ENCODE results near the gene SLC5A5. TPM values are rescaled to one million over a fixed set of nuclear protein-coding genes. Genes with fewer than 3 reads are reported as not detected.

Gene SLC5A5
- polyA plus RNA-seq, 1 of the 3 experiments (the other 2 are of a cell fraction), result 0.02 TPM

GRCh38 chr19:17832443-17833208 is 39.1 kb upstream of the SLC5A5 start:
- no peak overlapping the region for H3K27ac ChIP-seq (ENCODE audit: low read depth in 2 of 2, low read length in 1 of 2)
- no peak overlapping the region for H3K4me3 ChIP-seq (ENCODE audit: low read depth in 2 of 2, low read length in 1 of 2)
- 85% methylated on average over 5 of the region's 17 CpGs for WGBS (ENCODE audit: low lambda C conversion rate)
- no peaks in the 10 kb centered on the region for H3K79me2 ChIP-seq (ENCODE audit: insufficient read depth)
- no peaks in the 10 kb centered on the region for H3K36me3 ChIP-seq (replicated peaks in 1 of 2; ENCODE audit: control insufficient read depth in 1 of 2, insufficient read depth in 2 of 2, low read length in 1 of 2)
- H3K9me2 ChIP-seq, result no peaks in the 10 kb centered on the region
- H3K9me3 ChIP-seq, result no peaks in the 10 kb centered on the region
- H3K4me1 ChIP-seq (ENCODE audit: control insufficient read depth in 1 of 2, insufficient read depth in 2 of 2, low read depth in 1 of 2, low read length in 1 of 2), result peaks cover 0 to 8% of the 10 kb centered on the region in 2 experiments; a peak in 1 of 4 replicates
- TF ChIP-seq TAF1 (IDR thresholded peaks at IDR 0.05; ENCODE audit: borderline replicate concordance, low read depth, low read length) (no peak), FOXM1 (IDR thresholded peaks at IDR 0.05; ENCODE audit: low read depth) (no peak), SIN3A (IDR thresholded peaks at IDR 0.05; ENCODE audit: borderline replicate concordance, low read depth, low read length) (no peak), NFIC (IDR thresholded peaks at IDR 0.05; ENCODE audit: borderline replicate concordance) (no peak), EZH2phosphoT487 (IDR thresholded peaks at IDR 0.05; ENCODE audit: borderline replicate concordance, low read depth) (no peak), ZBTB33 (IDR thresholded peaks at IDR 0.05; ENCODE audit: borderline replicate concordance, low read depth) (no peak), USF1 (IDR thresholded peaks at IDR 0.05; ENCODE audit: borderline replicate concordance, low read depth) (no peak)
- no peak overlapping the region for H3K9ac ChIP-seq
- no peak for DNase-seq
- POLR2A ChIA-PET, result no interaction called here
- CTCF ChIA-PET, result interaction anchor here (0.7 to 1.1 kb wide), 3 partner anchors 19 to 253 kb away, joined by 3 read pairs; no protein-coding TSS in a partner anchor
- H2AFZ ChIP-seq (ENCODE audit: low read depth), result no peak overlapping the region
- no peaks in the 10 kb centered on the region for H3K27me3 ChIP-seq (ENCODE audit: insufficient read depth)
- no peaks in the 10 kb centered on the region for H4K20me1 ChIP-seq (ENCODE audit: insufficient read depth)
- H3F3A ChIP-seq (replicated peaks; ENCODE audit: insufficient read depth), result peaks cover 3% of the 10 kb centered on the region
- no peak overlapping the region for H3K4me2 ChIP-seq

GRCh38 chr19:17834350-17835181 is 37.2 kb upstream of the SLC5A5 start:
- POLR2A ChIA-PET, result interaction anchor here (1.2 kb wide), 1 partner anchor 25 kb away, joined by 5 read pairs; the partner anchor contains the start of gene RPL18A
- Histone ChIP-seq H3K36me3 (replicated peaks in 1 of 2; ENCODE audit: control insufficient read depth in 1 of 2, insufficient read depth in 2 of 2, low read length in 1 of 2) (no peaks in the 10 kb centered on the region), H3K4me3 (ENCODE audit: low read depth in 2 of 2, low read length in 1 of 2) (no peak overlapping the region), H3K9me3 (no peaks in the 10 kb centered on the region), H3F3A (replicated peaks; ENCODE audit: insufficient read depth) (no peaks in the 10 kb centered on the region), H3K4me2 (no peak overlapping the region), H3K9ac (no peak overlapping the region), H3K27me3 (ENCODE audit: insufficient read depth) (no peaks in the 10 kb centered on the region), H3K79me2 (ENCODE audit: insufficient read depth) (no peaks in the 10 kb centered on the region), H3K9me2 (no peaks in the 10 kb centered on the region), H2AFZ (ENCODE audit: low read depth) (no peak overlapping the region), H3K27ac (ENCODE audit: low read depth in 2 of 2, low read length in 1 of 2) (no peak overlapping the region), H3K4me1 (ENCODE audit: control insufficient read depth in 1 of 2, insufficient read depth in 2 of 2, low read depth in 1 of 2, low read length in 1 of 2) (peaks cover 0 to 8% of the 10 kb centered on the region in 2 experiments; a peak in 1 of 4 replicates), H4K20me1 (ENCODE audit: insufficient read depth) (no peaks in the 10 kb centered on the region)
- TF ChIP-seq SIN3A (IDR thresholded peaks at IDR 0.05; ENCODE audit: borderline replicate concordance, low read depth, low read length) (no peak), CHD2 (IDR thresholded peaks at IDR 0.05; ENCODE audit: low read length, partially characterized antibody) (no peak), NRF1 (IDR thresholded peaks at IDR 0.05; ENCODE audit: low read depth, low read length) (no peak), MEF2A (IDR thresholded peaks at IDR 0.05; ENCODE audit: borderline replicate concordance, low read depth) (no peak), RXRA (IDR thresholded peaks at IDR 0.05; ENCODE audit: borderline replicate concordance, low read depth) (no peak), FOXM1 (IDR thresholded peaks at IDR 0.05; ENCODE audit: low read depth) (no peak), FOXJ3 (CRISPR knock-in tag; IDR thresholded peaks at IDR 0.05) (no peak), YY1 (IDR thresholded peaks at IDR 0.05; ENCODE audit: low read depth) (no peak), RFX5 (IDR thresholded peaks at IDR 0.05; ENCODE audit: low read length) (no peak), TEAD4 (IDR thresholded peaks at IDR 0.05; ENCODE audit: borderline replicate concordance, insufficient read depth) (no peak), USF2 (IDR thresholded peaks at IDR 0.05; ENCODE audit: borderline replicate concordance, low read depth, low read length) (no peak), CTCF (IDR thresholded peaks at IDR 0.05) (no peak)
- 75% methylated on average over 19 of the region's 27 CpGs for whole genome bisulfite sequencing (ENCODE audit: low lambda C conversion rate)
- no peak for DNase-seq
- CTCF ChIA-PET, result interaction anchor here (0.9 to 2.5 kb wide), 3 partner anchors 21 to 31 kb away, joined by 3 to 9 read pairs (median 3); no protein-coding TSS in a partner anchor
